Keratinocyte (primary cell): ENCODE measurements around the gene TNPO2. TPM values are rescaled to one million over a fixed set of nuclear protein-coding genes. Genes with fewer than 3 reads are reported as not detected.
A peak's percentile ranks its signal among the peaks of the same experiment; 100 is the strongest.

Experiments used
- DNase-seq: peaks from one replicate; pipeline ENCODE4 v3.0.0-alpha.2; 2011; ENCODE audit warnings: low read depth, missing footprints, low spot score
- FAIRE-seq: peaks from 2 replicates; lab custom pipeline; 2011; peaks lifted over from hg19 to GRCh38; lab: Jason Lieb, UNC
- H2AFZ ChIP-seq: 2 replicates; pipeline ENCODE4 v1.6.0; 2012; ENCODE audit warnings: low read length, control low read depth, inconsistent platforms; ENCODE audit not compliant: control insufficient read depth
- H3K27ac ChIP-seq: 2 replicates; pipeline ENCODE4 v1.5.1; 2011; ENCODE audit warnings: low read length; ENCODE audit not compliant: control insufficient read depth, insufficient read depth
- H3K27me3 ChIP-seq: 3 replicates; pipeline ENCODE4 v1.6.0; 2011; ENCODE audit warnings: low read length; ENCODE audit not compliant: control insufficient read depth, insufficient read depth; ENCODE audit errors: extremely low read depth
- H3K36me3 ChIP-seq, 2 experiments: 2 replicates in 1 of 2; 3 replicates in 1 of 2; pipeline ENCODE4 v1.5.1; 2011; ENCODE audit warnings: low read length in 2 of 2, mild to moderate bottlenecking in 1 of 2; ENCODE audit not compliant: control insufficient read depth in 2 of 2, insufficient read depth in 2 of 2; ENCODE audit errors: extremely low read depth in 1 of 2
- H3K4me1 ChIP-seq: 3 replicates; pipeline ENCODE4 v1.5.1; 2011; ENCODE audit warnings: low read length; ENCODE audit not compliant: control insufficient read depth, insufficient read depth; ENCODE audit errors: extremely low read depth
- H3K4me2 ChIP-seq: 3 replicates; pipeline ENCODE4 v1.6.0; 2011; ENCODE audit warnings: low read depth, low read length; ENCODE audit not compliant: control insufficient read depth, insufficient read depth; ENCODE audit errors: extremely low read depth
- H3K4me3 ChIP-seq, 3 experiments: fragments of 200-600 bp in 1 of 3; sonication (generic) in 1 of 3; 2 replicates in 2 of 3; 3 replicates in 1 of 3; pipeline ENCODE4 v1.5.1; 2011 to 2016; ENCODE audit warnings: low read length in 3 of 3, mild to moderate bottlenecking in 3 of 3, control low read depth in 2 of 3, inconsistent platforms in 1 of 3, low read depth in 1 of 3, mixed read lengths in 1 of 3, mixed run types in 1 of 3, moderate library complexity in 1 of 3; ENCODE audit not compliant: control insufficient read depth in 2 of 3, insufficient read depth in 2 of 3; ENCODE audit errors: extremely low read depth in 1 of 3
- H3K79me2 ChIP-seq: 2 replicates; pipeline ENCODE4 v1.6.0; 2012; ENCODE audit warnings: low read length; ENCODE audit not compliant: control insufficient read depth, insufficient read depth
- H3K9ac ChIP-seq: 3 replicates; pipeline ENCODE4 v1.6.0; 2011; ENCODE audit warnings: low read length; ENCODE audit not compliant: control insufficient read depth, insufficient read depth; ENCODE audit errors: extremely low read depth
- H3K9me1 ChIP-seq: 3 replicates; pipeline ENCODE4 v1.6.0; 2011; ENCODE audit warnings: low read length; ENCODE audit not compliant: control insufficient read depth, insufficient read depth; ENCODE audit errors: extremely low read depth
- H3K9me3 ChIP-seq: 2 replicates; pipeline ENCODE4 v1.5.1; 2012; ENCODE audit warnings: low read depth, low read length; ENCODE audit not compliant: control insufficient read depth
- H4K20me1 ChIP-seq: 3 replicates; pipeline ENCODE4 v1.6.0; 2011; ENCODE audit warnings: low read length; ENCODE audit not compliant: control insufficient read depth, insufficient read depth; ENCODE audit errors: extremely low read depth
- CTCF ChIP-seq, 3 experiments: IDR thresholded peaks in 1 of 3; conservative IDR thresholded peaks in 1 of 3; optimal IDR thresholded peaks in 1 of 3; 2 replicates in 2 of 3; 3 replicates in 1 of 3; pipeline versions ENCODE3 to v1.5.1; 2011; ENCODE audit warnings: low read length in 3 of 3, mild to moderate bottlenecking in 3 of 3, moderate library complexity in 2 of 3, control low read depth in 1 of 3, inconsistent platforms in 1 of 3; ENCODE audit not compliant: insufficient read depth in 2 of 3; ENCODE audit errors: extremely low read depth in 1 of 3
- EZH2 ChIP-seq: IDR thresholded peaks from one replicate; pipeline ENCODE4 v1.6.1; 2012; ENCODE audit warnings: inconsistent platforms, mild to moderate bottlenecking, low read length, moderate library complexity
- dilution Hi-C: fragments of 300-500 bp; cut with MboI; formaldehyde crosslinking; loops from one replicate; pipeline ENCODE4 v1.7.0; 2020; ENCODE audit warnings: low sequenced_read_pairs; ENCODE audit not compliant: extremely low pct_ligation_motif_present
- polyA plus RNA-seq, 5 experiments: library from polyadenylated mRNA; depleted of rRNA in 3 of 5; stranded (reverse) in 3 of 5; stranded (forward) in 1 of 5; unstranded in 1 of 5; fragments of >200 nt; gene quantifications; 1 replicate in 1 of 5; 2 replicates in 3 of 5; 3 replicates in 1 of 5; pipeline versions ENCODE4 v1.2.1 to v1.2.3, GENCODE V29; 2011 to 2012; ENCODE audit warnings: missing spikeins in 2 of 5, low read depth in 1 of 5, low replicate concordance in 1 of 5

Gene TNPO2
- polyA plus RNA-seq, 1 donor (not counting 4 experiments of a cell fraction or from before 2014, with no cell fraction given), result 75.3 TPM

DNA sequence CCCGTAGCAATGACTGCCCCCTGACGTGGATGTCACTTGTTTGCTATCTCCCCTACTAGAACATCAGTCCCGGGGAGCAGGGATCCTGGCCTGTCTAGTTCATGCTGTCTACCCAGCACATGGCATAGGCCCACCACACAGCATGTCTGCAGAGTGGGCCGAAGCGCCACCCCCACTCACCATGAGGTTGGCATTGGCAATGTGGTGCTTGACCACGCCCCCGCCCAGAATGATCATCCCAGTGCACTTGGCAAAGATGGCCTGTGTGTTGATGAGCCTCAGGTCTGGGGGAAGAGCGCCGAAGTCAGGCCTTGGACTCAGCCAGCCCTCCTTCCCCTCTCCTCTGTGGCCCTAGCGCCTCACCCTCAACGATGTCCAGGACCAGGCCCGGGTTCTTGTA is 46.8 kb downstream of the TNPO2 start:
- Histone ChIP-seq H3K4me3 (no peak overlapping the region), H3K27ac (no peak overlapping the region), H3K36me3 (peaks cover 19 to 31% of the 10 kb centered on the region in 2 experiments), H3K79me2 (peaks cover 12% of the 10 kb centered on the region), H3K27me3 (no peaks in the 10 kb centered on the region), H2AFZ (no peak overlapping the region), H3K9ac (no peak overlapping the region), H3K9me1 (no peaks in the 10 kb centered on the region), H3K4me2 (no peak overlapping the region), H3K4me1 (no peaks in the 10 kb centered on the region), H3K9me3 (no peaks in the 10 kb centered on the region), H4K20me1 (peaks cover 4% of the 10 kb centered on the region)
- dilution Hi-C loops, result no loop called here
- TF ChIP-seq EZH2, result no peak
- TF ChIP-seq CTCF (optimal IDR thresholded peaks at IDR 0.05 in 1 of 3, IDR thresholded peaks at IDR 0.05 in 1 of 3, conservative IDR thresholded peaks at IDR 0.05 in 1 of 3; ENCODE audit: extremely low read depth in 1 of 3, insufficient read depth in 2 of 3, low read length in 3 of 3), result no peak
- DNase-seq (no peak), FAIRE-seq (no peak)

GRCh38 chr19:12676384-12676792 is 47.3 kb downstream of the TNPO2 start:
- H2AFZ ChIP-seq, result no peak overlapping the region
- peaks cover 12% of the 10 kb centered on the region for H3K79me2 ChIP-seq
- H4K20me1 ChIP-seq, result peaks cover 4% of the 10 kb centered on the region
- no peaks in the 10 kb centered on the region for H3K9me3 ChIP-seq
- no peak overlapping the region for H3K4me3 ChIP-seq
- no peaks in the 10 kb centered on the region for H3K27me3 ChIP-seq
- H3K4me1 ChIP-seq, result no peaks in the 10 kb centered on the region
- FAIRE-seq (no peak), DNase-seq (peak; percentile 57)
- no peak overlapping the region for H3K27ac ChIP-seq
- no peak overlapping the region for H3K9ac ChIP-seq
- no peaks in the 10 kb centered on the region for H3K9me1 ChIP-seq
- peaks cover 19 to 31% of the 10 kb centered on the region in 2 experiments for H3K36me3 ChIP-seq
- no peak overlapping the region for H3K4me2 ChIP-seq
- TF ChIP-seq CTCF (optimal IDR thresholded peaks at IDR 0.05 in 1 of 3, IDR thresholded peaks at IDR 0.05 in 1 of 3, conservative IDR thresholded peaks at IDR 0.05 in 1 of 3; ENCODE audit: extremely low read depth in 1 of 3, insufficient read depth in 2 of 3, low read length in 3 of 3) (peak; percentile 91 to 95 (median 93)), EZH2 (no peak)
- dilution Hi-C loops, result no loop called here
